Measurements from ENCODE around the gene HS6ST2.

DNA sequence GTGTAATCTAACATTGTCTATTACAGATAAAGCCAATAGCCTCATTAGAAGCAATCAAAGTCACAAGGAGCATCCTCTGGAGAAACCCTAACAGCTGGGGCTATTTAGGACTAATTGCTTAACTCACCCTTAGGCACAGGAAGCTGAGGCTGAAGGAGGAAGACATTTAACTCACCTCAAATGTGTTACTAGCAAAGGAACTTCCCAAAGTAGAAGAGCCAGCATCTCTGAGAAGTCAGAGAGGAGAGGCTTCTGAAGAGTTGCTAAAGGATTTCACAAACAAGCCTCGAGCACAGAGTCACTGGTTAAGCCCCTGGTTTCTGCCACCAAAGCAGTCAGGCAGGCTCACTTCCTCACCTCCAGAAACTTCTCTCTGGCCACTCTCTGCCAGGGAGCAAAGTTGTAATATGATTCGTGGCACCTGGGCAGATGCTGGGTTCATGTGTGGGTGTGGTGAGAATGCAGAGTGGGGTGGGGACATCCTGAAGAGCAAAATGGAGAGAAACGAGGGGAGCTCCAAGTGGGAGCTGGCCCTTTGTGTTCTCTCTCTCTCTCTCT is 201.3 kb downstream of the HS6ST2 start:
- no peak for TF ChIP-seq POLR2AphosphoS5 (IDR thresholded peaks at IDR 0.05)
- TF ChIP-seq, protein P1, sequence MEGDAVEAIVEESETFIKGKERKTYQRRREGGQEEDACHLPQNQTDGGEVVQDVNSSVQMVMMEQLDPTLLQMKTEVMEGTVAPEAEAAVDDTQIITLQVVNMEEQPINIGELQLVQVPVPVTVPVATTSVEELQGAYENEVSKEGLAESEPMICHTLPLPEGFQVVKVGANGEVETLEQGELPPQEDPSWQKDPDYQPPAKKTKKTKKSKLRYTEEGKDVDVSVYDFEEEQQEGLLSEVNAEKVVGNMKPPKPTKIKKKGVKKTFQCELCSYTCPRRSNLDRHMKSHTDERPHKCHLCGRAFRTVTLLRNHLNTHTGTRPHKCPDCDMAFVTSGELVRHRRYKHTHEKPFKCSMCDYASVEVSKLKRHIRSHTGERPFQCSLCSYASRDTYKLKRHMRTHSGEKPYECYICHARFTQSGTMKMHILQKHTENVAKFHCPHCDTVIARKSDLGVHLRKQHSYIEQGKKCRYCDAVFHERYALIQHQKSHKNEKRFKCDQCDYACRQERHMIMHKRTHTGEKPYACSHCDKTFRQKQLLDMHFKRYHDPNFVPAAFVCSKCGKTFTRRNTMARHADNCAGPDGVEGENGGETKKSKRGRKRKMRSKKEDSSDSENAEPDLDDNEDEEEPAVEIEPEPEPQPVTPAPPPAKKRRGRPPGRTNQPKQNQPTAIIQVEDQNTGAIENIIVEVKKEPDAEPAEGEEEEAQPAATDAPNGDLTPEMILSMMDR (IDR thresholded peaks at IDR 0.05) = no peak
